MCF 10A (cell line): Measurements from ENCODE around the gene CDK5RAP1. TPM values are rescaled to one million over a fixed set of nuclear protein-coding genes. Genes with fewer than 3 reads are reported as not detected.

Experiments
- BruUV-seq: library from RNA; stranded (reverse); fragments of 400-500 nt; replicated peaks from 2 replicates; lab custom pipeline; 2021; lab: Mats Ljungman, UMichigan
- CTCF ChIA-PET: fragments of 300-600 bp; sonication (Branson Sonifier 250); formaldehyde crosslinking; extraction: SDS; loops from one replicate; lab custom pipeline; 2021; ENCODE audit warnings: antibody characterized with exemption, inconsistent platforms; lab: Yijun Ruan, JAX
- POLR2A ChIA-PET: fragments of 300-600, 350-650 bp; sonication (Branson Sonifier 250); formaldehyde crosslinking; extraction: SDS; loops from one replicate; lab custom pipeline; 2020; ENCODE audit warnings: antibody characterized with exemption, inconsistent platforms; lab: Yijun Ruan, JAX
- DNase-seq: peaks from one replicate; pipeline ENCODE4 v3.0.0-alpha.2; 2018; ENCODE audit not compliant: unreplicated experiment
- H3K27ac Mint-ChIP-seq: one replicate; pipeline ENCODE4 v1.8.0; 2022; ENCODE audit warnings: mild to moderate bottlenecking, low read depth, mixed read lengths; ENCODE audit not compliant: unreplicated experiment
- H3K27me3 Mint-ChIP-seq: one replicate; pipeline ENCODE4 v1.8.0; 2022; ENCODE audit warnings: mixed read lengths; ENCODE audit not compliant: insufficient read depth, unreplicated experiment
- H3K36me3 Mint-ChIP-seq: one replicate; pipeline ENCODE4 v1.8.0; 2022; ENCODE audit warnings: mild to moderate bottlenecking, moderate library complexity, mixed read lengths; ENCODE audit not compliant: insufficient read depth, unreplicated experiment
- H3K4me1 Mint-ChIP-seq: one replicate; pipeline ENCODE4 v1.8.0; 2022; ENCODE audit warnings: mixed read lengths; ENCODE audit not compliant: insufficient read depth, unreplicated experiment
- H3K4me3 Mint-ChIP-seq: one replicate; pipeline ENCODE4 v1.8.0; 2022; ENCODE audit warnings: mild to moderate bottlenecking, moderate library complexity, mixed read lengths; ENCODE audit not compliant: unreplicated experiment
- H3K9me3 Mint-ChIP-seq: one replicate; pipeline ENCODE4 v1.8.0; 2022; ENCODE audit warnings: mixed read lengths; ENCODE audit not compliant: unreplicated experiment
- intact Hi-C: fragments of 100-400 bp; cut with micrococcal nuclease; formaldehyde crosslinking; loops from 2 replicates; pipeline ENCODE4 v1.14.1; 2022
- total RNA-seq: library from RNA; stranded (reverse); gene quantifications from 2 replicates; pipeline ENCODE4 v1.2.3, GENCODE V29; 2022
- TF ChIP-seq, protein P1 (sequence below): fragments of 200-600 bp; IDR thresholded peaks from one replicate; pipeline ENCODE4 v1.8.0; 2022; ENCODE audit warnings: antibody characterized with exemption, mild to moderate bottlenecking; ENCODE audit not compliant: unreplicated experiment

The CDK5RAP1 gene
- total RNA-seq, 1 experiment from 2014 or later: 41.0 TPM

DNA sequence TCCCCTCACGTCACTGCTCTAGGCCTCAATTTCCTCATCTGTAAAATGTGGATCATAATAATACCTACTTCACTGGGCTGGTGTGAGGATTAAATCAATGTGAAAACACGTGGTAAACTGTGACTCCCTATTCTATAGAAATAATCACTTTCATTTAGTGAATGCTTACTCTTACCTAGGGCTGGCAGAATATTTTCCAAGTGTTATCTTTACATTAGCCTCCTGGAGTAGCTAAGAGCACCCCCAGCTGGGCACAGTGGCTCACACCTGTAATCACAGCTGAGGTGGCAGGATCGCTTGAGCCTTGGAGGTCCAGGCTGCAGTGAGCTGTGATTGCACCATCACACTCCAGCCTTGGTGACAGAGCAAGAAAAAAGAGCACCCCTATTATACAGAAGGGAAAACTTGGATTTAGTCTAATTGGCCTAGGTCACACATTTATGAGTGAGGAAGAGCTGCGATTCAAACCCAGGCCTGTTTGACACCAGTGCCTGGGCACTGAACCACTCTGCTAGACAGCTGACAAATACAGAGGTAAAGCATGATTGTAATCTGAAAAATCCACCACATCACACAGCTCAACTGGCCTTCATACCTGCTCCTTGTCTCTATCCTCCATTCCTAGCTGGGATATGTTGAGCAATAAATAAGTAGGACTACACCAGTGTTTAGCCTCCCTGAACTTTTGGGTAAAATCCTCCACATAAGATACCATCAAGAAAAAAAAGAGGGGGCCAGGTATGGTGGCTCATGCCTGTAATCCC, 43.7 kb upstream of the CDK5RAP1 start:
- BruUV-seq: no TSS peak
- intact Hi-C loops: loop anchor here (2.0 kb wide), 1 partner anchor 28 kb away; no protein-coding TSS in a partner anchor
- ChIA-PET CTCF (interaction anchor here (0.8 to 2.2 kb wide), 7 partner anchors 9 to 223 kb away, joined by 3 to 9 read pairs (median 4); partner anchors contain the start of gene ACTL10), POLR2A (interaction anchor here (1.2 kb wide), 1 partner anchor 13 kb away, joined by 3 read pairs; no protein-coding TSS in a partner anchor)
- Mint-ChIP-seq H3K27me3 (no peaks in the 10 kb centered on the region), H3K9me3 (no peaks in the 10 kb centered on the region), H3K27ac (no peak overlapping the region), H3K4me3 (peak overlapping the region; percentile 73), H3K4me1 (peaks cover 6% of the 10 kb centered on the region), H3K36me3 (no peaks in the 10 kb centered on the region)
- DNase-seq: peak; percentile 56
- TF ChIP-seq, protein P1, sequence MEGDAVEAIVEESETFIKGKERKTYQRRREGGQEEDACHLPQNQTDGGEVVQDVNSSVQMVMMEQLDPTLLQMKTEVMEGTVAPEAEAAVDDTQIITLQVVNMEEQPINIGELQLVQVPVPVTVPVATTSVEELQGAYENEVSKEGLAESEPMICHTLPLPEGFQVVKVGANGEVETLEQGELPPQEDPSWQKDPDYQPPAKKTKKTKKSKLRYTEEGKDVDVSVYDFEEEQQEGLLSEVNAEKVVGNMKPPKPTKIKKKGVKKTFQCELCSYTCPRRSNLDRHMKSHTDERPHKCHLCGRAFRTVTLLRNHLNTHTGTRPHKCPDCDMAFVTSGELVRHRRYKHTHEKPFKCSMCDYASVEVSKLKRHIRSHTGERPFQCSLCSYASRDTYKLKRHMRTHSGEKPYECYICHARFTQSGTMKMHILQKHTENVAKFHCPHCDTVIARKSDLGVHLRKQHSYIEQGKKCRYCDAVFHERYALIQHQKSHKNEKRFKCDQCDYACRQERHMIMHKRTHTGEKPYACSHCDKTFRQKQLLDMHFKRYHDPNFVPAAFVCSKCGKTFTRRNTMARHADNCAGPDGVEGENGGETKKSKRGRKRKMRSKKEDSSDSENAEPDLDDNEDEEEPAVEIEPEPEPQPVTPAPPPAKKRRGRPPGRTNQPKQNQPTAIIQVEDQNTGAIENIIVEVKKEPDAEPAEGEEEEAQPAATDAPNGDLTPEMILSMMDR: no peak

- peak; percentile 77 for DNase-seq
- TF ChIP-seq, protein P1: no peak
- CTCF ChIA-PET: interaction anchor here (0.6 to 2.2 kb wide), 4 partner anchors 10 to 369 kb away, joined by 3 to 9 read pairs (median 4); no protein-coding TSS in a partner anchor
- POLR2A ChIA-PET: interaction anchor here (0.6 to 1.1 kb wide), 6 partner anchors 9 to 550 kb away, joined by 3 to 7 read pairs (median 4); partner anchors contain the start of genes CBFA2T2 and CDK5RAP1
- H3K27me3 Mint-ChIP-seq: no peaks in the 10 kb centered on the region
- peaks cover 4% of the 10 kb centered on the region for H3K4me1 Mint-ChIP-seq
- H3K4me3 Mint-ChIP-seq: peak within 1 kb of the TSS; percentile 73
- no TSS peak for BruUV-seq
- no peaks in the 10 kb centered on the region for H3K36me3 Mint-ChIP-seq
- intact Hi-C loops: loop anchor here (2.0 kb wide), 1 partner anchor 27 kb away; no protein-coding TSS in a partner anchor
- H3K27ac Mint-ChIP-seq: no peak within 1 kb of the TSS
- no peaks in the 10 kb centered on the region for H3K9me3 Mint-ChIP-seq
Measured at GRCh38 chr20:33443512-33444239, 42.4 kb upstream of the CDK5RAP1 start, which contains the start of gene SNTA1. SNTA1 (minus strand) TSS chr20:33443763; CDS start chr20:33443620, 143 bp downstream.

DNA sequence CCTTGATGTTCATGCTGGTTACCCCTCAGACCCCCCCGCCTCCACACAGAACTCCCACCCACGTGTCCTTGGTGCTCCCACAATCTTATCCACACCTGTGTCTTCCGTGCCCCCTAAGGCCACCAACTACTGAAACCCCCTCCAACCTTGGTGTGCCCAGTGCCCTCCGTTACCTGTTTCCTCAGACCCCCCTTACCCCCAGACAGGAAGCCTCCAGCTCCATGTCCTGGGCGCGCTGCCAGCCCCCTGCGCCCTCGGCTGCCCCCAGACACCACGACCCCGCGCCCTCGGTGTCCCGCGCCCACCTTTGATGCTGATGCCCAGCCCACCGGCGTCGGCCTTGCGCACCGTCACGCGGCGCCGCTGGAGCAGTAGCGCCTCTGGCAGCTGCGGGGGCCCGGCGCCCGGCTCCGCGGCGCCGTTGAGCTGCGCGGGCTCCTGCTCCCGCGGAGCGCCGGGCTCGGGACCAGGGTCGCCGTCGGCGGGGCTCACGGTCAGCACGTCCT, 41.7 kb upstream of the CDK5RAP1 start:
- intact Hi-C loops: no loop called here
- H3K4me3 Mint-ChIP-seq: peak overlapping the region; percentile 73
- no peak overlapping the region for H3K27ac Mint-ChIP-seq
- ChIA-PET CTCF (interaction anchor here (0.6 to 2.2 kb wide), 2 partner anchors 225 to 369 kb away, joined by 3 to 9 read pairs; no protein-coding TSS in a partner anchor), POLR2A (interaction anchor here (0.7 to 1.3 kb wide), 5 partner anchors 8 to 550 kb away, joined by 3 to 7 read pairs (median 4); partner anchors contain the start of genes CBFA2T2 and CHMP4B)
- DNase-seq: no peak
- no peaks in the 10 kb centered on the region for H3K27me3 Mint-ChIP-seq
- TF ChIP-seq, protein P1: no peak
- no peaks in the 10 kb centered on the region for H3K36me3 Mint-ChIP-seq
- no TSS peak for BruUV-seq
- no peaks in the 10 kb centered on the region for H3K4me1 Mint-ChIP-seq
- H3K9me3 Mint-ChIP-seq: no peaks in the 10 kb centered on the region
